HL-60 (cell line): Measurements from ENCODE around the gene ZNF226.

ENCODE experiments used
- DNase-seq, 2 experiments: peaks; one replicate each; pipeline ENCODE4 v3.0.0-alpha.2; 2010 to 2020; ENCODE audit warnings: low read depth in 1 of 2, low spot score in 1 of 2
- H3K27ac ChIP-seq: fragments of 250-450 bp; sonication (Bioruptor Pico); replicated peaks from 2 replicates; pipeline ENCODE4 v1.5.1; 2020; ENCODE audit warnings: mild to moderate bottlenecking, moderate library complexity
- H3K27me3 ChIP-seq: fragments of 250-450 bp; sonication (Bioruptor Pico); 2 replicates; pipeline ENCODE4 v1.5.1; 2021; ENCODE audit warnings: mild to moderate bottlenecking, moderate library complexity; ENCODE audit not compliant: insufficient read depth, poor library complexity, severe bottlenecking
- H3K4me3 ChIP-seq: replicated peaks from 2 replicates; pipeline ENCODE4 v1.5.1; 2011; ENCODE audit warnings: mild to moderate bottlenecking, control low read depth, low read length; ENCODE audit not compliant: insufficient read depth
- CTCF ChIP-seq: IDR thresholded peaks from one replicate; pipeline ENCODE4 v1.5.1; 2011; ENCODE audit warnings: low read length, control low read depth, inconsistent platforms; ENCODE audit not compliant: insufficient read depth
- GABPA ChIP-seq: IDR thresholded peaks from 2 replicates; pipeline ENCODE4 v1.6.1; 2012; ENCODE audit warnings: low read depth
- POLR2AphosphoS5 ChIP-seq: IDR thresholded peaks from 2 replicates; pipeline ENCODE4 v1.6.1; 2012; ENCODE audit warnings: low read depth
- SPI1 ChIP-seq: IDR thresholded peaks from 2 replicates; pipeline ENCODE4 v1.6.1; 2012; ENCODE audit warnings: low read depth, mild to moderate bottlenecking, borderline replicate concordance
- TF ChIP-seq, protein P1 (sequence below): IDR thresholded peaks from 2 replicates; pipeline ENCODE4 v1.6.1; 2012; ENCODE audit warnings: low read depth; ENCODE audit not compliant: insufficient replicate concordance

The ZNF226 gene

DNA sequence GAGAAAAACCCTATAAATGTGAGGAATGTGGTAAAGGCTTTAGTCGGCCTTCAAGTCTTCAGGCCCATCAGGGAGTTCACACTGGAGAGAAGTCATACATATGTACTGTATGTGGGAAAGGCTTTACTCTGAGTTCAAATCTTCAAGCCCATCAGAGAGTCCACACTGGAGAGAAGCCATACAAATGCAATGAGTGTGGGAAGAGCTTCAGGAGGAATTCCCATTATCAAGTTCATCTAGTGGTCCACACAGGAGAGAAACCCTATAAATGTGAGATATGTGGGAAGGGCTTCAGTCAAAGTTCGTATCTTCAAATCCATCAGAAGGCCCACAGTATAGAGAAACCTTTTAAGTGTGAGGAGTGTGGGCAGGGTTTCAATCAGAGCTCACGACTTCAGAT, 11.7 kb downstream of the ZNF226 start:
- Histone ChIP-seq H3K27ac (no peak overlapping the region), H3K4me3 (no peak overlapping the region), H3K27me3 (no peaks in the 10 kb centered on the region)
- TF ChIP-seq, protein P1, sequence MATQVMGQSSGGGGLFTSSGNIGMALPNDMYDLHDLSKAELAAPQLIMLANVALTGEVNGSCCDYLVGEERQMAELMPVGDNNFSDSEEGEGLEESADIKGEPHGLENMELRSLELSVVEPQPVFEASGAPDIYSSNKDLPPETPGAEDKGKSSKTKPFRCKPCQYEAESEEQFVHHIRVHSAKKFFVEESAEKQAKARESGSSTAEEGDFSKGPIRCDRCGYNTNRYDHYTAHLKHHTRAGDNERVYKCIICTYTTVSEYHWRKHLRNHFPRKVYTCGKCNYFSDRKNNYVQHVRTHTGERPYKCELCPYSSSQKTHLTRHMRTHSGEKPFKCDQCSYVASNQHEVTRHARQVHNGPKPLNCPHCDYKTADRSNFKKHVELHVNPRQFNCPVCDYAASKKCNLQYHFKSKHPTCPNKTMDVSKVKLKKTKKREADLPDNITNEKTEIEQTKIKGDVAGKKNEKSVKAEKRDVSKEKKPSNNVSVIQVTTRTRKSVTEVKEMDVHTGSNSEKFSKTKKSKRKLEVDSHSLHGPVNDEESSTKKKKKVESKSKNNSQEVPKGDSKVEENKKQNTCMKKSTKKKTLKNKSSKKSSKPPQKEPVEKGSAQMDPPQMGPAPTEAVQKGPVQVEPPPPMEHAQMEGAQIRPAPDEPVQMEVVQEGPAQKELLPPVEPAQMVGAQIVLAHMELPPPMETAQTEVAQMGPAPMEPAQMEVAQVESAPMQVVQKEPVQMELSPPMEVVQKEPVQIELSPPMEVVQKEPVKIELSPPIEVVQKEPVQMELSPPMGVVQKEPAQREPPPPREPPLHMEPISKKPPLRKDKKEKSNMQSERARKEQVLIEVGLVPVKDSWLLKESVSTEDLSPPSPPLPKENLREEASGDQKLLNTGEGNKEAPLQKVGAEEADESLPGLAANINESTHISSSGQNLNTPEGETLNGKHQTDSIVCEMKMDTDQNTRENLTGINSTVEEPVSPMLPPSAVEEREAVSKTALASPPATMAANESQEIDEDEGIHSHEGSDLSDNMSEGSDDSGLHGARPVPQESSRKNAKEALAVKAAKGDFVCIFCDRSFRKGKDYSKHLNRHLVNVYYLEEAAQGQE, result no peak
- TF ChIP-seq POLR2AphosphoS5, result peak; percentile 29; the same call in 1 of the 2 replicates
- DNase-seq, result no peak

GRCh38 chr19:44180968-44181367, 16.1 kb downstream of the ZNF226 start:
- no peak for DNase-seq
- TF ChIP-seq, protein P1, result no peak
- no peak for TF ChIP-seq GABPA
- TF ChIP-seq SPI1, result no peak
- no peak for TF ChIP-seq CTCF
- no peak for TF ChIP-seq POLR2AphosphoS5
- H3K27me3 ChIP-seq, result no peaks in the 10 kb centered on the region
- H3K27ac ChIP-seq, result no peak overlapping the region
- no peak overlapping the region for H3K4me3 ChIP-seq

- H3K27ac ChIP-seq, result no peak overlapping the region
- DNase-seq, result no peak
- no peak for TF ChIP-seq POLR2AphosphoS5
- TF ChIP-seq CTCF, result no peak
- TF ChIP-seq, protein P1, result no peak
- TF ChIP-seq GABPA, result no peak
- TF ChIP-seq SPI1, result no peak
- H3K4me3 ChIP-seq, result no peak overlapping the region
- H3K27me3 ChIP-seq, result no peaks in the 10 kb centered on the region
Measured at GRCh38 chr19:44182145-44182544, 17.2 kb downstream of the ZNF226 start.

DNA sequence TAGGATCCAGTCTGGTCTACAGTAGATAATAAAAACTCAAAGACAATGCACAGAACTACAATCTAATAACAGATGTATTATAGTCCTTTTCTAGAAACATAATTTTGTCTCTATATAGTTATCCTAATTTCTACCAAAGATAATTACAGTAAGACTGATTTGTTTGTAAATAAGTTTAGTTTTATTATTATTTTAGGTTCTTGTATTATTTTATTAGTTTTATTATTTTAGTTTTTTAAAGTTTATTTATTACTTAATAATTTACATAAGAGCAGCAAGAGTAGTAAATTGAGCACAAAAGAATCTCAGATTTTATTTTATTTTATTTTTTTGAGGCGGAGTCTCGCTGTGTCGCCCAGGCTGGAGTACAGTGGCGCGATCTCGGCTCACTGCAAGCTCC, 25.1 kb downstream of the ZNF226 start:
- no peaks in the 10 kb centered on the region for H3K27me3 ChIP-seq
- no peak for DNase-seq
- TF ChIP-seq POLR2AphosphoS5, result no peak
- no peak for TF ChIP-seq SPI1
- no peak for TF ChIP-seq CTCF
- TF ChIP-seq, protein P1, result no peak
- no peak for TF ChIP-seq GABPA
- H3K27ac ChIP-seq, result no peak overlapping the region
- no peak overlapping the region for H3K4me3 ChIP-seq
